ENCODE measurements around the gene SMG6.

DNA sequence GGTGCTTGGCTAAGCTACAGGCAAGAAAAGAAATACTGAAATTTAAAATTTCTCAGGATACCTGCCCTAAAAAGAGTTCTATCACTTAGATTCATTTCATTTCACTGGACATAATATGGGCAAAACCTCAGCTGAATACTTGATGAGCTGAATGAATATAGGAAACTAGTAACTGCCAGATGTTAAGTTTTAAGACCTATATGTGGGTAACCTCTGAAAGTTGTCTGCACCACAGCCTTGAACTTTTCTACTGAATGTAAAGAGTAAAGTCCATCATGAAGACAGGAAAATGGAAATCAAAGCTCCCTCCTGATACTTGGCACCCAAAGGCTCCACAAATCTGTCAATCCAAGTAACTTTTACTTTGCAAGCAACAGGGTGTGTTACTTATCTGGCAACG lies 197.9 kb downstream of the SMG6 start:
- TF ChIP-seq PPARA (CRISPR knock-in tag; IDR thresholded peaks at IDR 0.05; ENCODE audit: borderline replicate concordance) (no peak), BACH2 (CRISPR knock-in tag; IDR thresholded peaks at IDR 0.05; ENCODE audit: borderline replicate concordance) (no peak), ZNF565 (CRISPR knock-in tag; conservative IDR thresholded peaks at IDR 0.05; ENCODE audit: low read depth) (no peak), ZFP30 (CRISPR knock-in tag; IDR thresholded peaks at IDR 0.05) (no peak), OSR1 (CRISPR knock-in tag; IDR thresholded peaks at IDR 0.05) (no peak), ISL1 (CRISPR knock-in tag; IDR thresholded peaks at IDR 0.05) (no peak), ZNF70 (CRISPR knock-in tag; IDR thresholded peaks at IDR 0.05) (no peak), TCF4 (CRISPR knock-in tag; IDR thresholded peaks at IDR 0.05; ENCODE audit: borderline replicate concordance) (no peak)
- TF ChIP-seq, protein P1, sequence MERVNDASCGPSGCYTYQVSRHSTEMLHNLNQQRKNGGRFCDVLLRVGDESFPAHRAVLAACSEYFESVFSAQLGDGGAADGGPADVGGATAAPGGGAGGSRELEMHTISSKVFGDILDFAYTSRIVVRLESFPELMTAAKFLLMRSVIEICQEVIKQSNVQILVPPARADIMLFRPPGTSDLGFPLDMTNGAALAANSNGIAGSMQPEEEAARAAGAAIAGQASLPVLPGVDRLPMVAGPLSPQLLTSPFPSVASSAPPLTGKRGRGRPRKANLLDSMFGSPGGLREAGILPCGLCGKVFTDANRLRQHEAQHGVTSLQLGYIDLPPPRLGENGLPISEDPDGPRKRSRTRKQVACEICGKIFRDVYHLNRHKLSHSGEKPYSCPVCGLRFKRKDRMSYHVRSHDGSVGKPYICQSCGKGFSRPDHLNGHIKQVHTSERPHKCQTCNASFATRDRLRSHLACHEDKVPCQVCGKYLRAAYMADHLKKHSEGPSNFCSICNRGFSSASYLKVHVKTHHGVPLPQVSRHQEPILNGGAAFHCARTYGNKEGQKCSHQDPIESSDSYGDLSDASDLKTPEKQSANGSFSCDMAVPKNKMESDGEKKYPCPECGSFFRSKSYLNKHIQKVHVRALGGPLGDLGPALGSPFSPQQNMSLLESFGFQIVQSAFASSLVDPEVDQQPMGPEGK (CRISPR knock-in tag; IDR thresholded peaks at IDR 0.05; ENCODE audit: borderline replicate concordance): no peak
- TF ChIP-seq, protein P2, sequence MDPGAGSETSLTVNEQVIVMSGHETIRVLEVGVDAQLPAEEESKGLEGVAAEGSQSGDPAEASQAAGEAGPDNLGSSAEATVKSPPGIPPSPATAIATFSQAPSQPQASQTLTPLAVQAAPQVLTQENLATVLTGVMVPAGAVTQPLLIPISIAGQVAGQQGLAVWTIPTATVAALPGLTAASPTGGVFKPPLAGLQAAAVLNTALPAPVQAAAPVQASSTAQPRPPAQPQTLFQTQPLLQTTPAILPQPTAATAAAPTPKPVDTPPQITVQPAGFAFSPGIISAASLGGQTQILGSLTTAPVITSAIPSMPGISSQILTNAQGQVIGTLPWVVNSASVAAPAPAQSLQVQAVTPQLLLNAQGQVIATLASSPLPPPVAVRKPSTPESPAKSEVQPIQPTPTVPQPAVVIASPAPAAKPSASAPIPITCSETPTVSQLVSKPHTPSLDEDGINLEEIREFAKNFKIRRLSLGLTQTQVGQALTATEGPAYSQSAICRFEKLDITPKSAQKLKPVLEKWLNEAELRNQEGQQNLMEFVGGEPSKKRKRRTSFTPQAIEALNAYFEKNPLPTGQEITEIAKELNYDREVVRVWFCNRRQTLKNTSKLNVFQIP (CRISPR knock-in tag; IDR thresholded peaks at IDR 0.05; ENCODE audit: borderline replicate concordance, low read depth): no peak
- TF ChIP-seq, protein P3, sequence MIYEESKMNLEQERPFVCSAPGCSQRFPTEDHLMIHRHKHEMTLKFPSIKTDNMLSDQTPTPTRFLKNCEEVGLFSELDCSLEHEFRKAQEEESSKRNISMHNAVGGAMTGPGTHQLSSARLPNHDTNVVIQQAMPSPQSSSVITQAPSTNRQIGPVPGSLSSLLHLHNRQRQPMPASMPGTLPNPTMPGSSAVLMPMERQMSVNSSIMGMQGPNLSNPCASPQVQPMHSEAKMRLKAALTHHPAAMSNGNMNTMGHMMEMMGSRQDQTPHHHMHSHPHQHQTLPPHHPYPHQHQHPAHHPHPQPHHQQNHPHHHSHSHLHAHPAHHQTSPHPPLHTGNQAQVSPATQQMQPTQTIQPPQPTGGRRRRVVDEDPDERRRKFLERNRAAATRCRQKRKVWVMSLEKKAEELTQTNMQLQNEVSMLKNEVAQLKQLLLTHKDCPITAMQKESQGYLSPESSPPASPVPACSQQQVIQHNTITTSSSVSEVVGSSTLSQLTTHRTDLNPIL (CRISPR knock-in tag; IDR thresholded peaks at IDR 0.05; ENCODE audit: low read depth): no peak
